ENCODE data around the gene MRPL51. TPM values are rescaled to one million over a fixed set of nuclear protein-coding genes. Genes with fewer than 3 reads are reported as not detected.
A peak's percentile ranks its signal among the peaks of the same experiment; 100 is the strongest.

The MRPL51 gene
- total and polyA plus RNA-seq, 9 of the 15 experiments (the other 6 are each of a cell fraction or from before 2014, with no cell fraction given), result 127 to 727 (median 208) TPM

- TF ChIP-seq ZBTB40 (IDR thresholded peaks at IDR 0.05) (0 out of 2 replicates have a peak, but pooled peaks have one; percentile 25), ZBTB40 (CRISPR knock-in tag; IDR thresholded peaks at IDR 0.05) (no peak), HNRNPLL (IDR thresholded peaks at IDR 0.05; ENCODE audit: low read depth, low read length, poor library complexity, severe bottlenecking) (peak; percentile 99), TGIF2 (CRISPR knock-in tag; IDR thresholded peaks at IDR 0.05) (no peak), ARNT (IDR thresholded peaks at IDR 0.05) (0 out of 4 replicates have a peak, but pooled peaks of 1 of the 2 experiments have one; percentile 33), HDAC2 (IDR thresholded peaks at IDR 0.05) (peak; percentile 39), HDAC3 (IDR thresholded peaks at IDR 0.05; ENCODE audit: borderline replicate concordance, partially characterized antibody) (peak; percentile 96), ZNF174 (CRISPR knock-in tag; IDR thresholded peaks at IDR 0.05) (no peak), RFX1 (IDR thresholded peaks at IDR 0.05) (no peak), RHOXF2B (CRISPR knock-in tag; conservative IDR thresholded peaks at IDR 0.05) (no peak), SNRNP70 (optimal IDR thresholded peaks at IDR 0.05; ENCODE audit: low read depth, low read length) (no peak), CC2D1A (IDR thresholded peaks at IDR 0.05) (0 out of 2 replicates have a peak, but pooled peaks have one; percentile 31)
- TF ChIP-seq, protein P1, sequence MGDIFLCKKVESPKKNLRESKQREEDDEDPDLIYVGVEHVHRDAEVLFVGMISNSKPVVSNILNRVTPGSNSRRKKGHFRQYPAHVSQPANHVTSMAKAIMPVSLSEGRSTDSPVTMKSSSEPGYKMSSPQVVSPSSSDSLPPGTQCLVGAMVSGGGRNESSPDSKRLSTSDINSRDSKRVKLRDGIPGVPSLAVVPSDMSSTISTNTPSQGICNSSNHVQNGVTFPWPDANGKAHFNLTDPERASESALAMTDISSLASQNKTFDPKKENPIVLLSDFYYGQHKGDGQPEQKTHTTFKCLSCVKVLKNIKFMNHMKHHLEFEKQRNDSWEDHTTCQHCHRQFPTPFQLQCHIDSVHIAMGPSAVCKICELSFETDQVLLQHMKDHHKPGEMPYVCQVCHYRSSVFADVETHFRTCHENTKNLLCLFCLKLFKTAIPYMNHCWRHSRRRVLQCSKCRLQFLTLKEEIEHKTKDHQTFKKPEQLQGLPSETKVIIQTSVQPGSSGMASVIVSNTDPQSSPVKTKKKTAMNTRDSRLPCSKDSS (IDR thresholded peaks at IDR 0.05; ENCODE audit: low read depth, partially characterized antibody), result no peak
- TF ChIP-seq, protein P2, sequence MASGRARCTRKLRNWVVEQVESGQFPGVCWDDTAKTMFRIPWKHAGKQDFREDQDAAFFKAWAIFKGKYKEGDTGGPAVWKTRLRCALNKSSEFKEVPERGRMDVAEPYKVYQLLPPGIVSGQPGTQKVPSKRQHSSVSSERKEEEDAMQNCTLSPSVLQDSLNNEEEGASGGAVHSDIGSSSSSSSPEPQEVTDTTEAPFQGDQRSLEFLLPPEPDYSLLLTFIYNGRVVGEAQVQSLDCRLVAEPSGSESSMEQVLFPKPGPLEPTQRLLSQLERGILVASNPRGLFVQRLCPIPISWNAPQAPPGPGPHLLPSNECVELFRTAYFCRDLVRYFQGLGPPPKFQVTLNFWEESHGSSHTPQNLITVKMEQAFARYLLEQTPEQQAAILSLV (tag; IDR thresholded peaks at IDR 0.05), result no peak
These were observed 1.2 kb upstream of the MRPL51 start (continued) for GRCh38 chr12:6494258-6494743.
